Ishikawa (cell line): ENCODE data around the gene CHCHD3.

Source experiments
- CEBPB ChIP-seq: IDR thresholded peaks from 2 replicates; pipeline ENCODE4 v1.6.1; 2012
- CREB1 ChIP-seq: IDR thresholded peaks from 2 replicates; pipeline ENCODE4 v1.6.1; 2012; ENCODE audit warnings: low read depth
- EP300 ChIP-seq: IDR thresholded peaks from 2 replicates; pipeline ENCODE4 v1.6.1; 2012; ENCODE audit warnings: borderline replicate concordance
- FOXM1 ChIP-seq: IDR thresholded peaks from 2 replicates; pipeline ENCODE4 v1.6.1; 2012; ENCODE audit warnings: low read depth, borderline replicate concordance
- MAX ChIP-seq: IDR thresholded peaks from 2 replicates; pipeline ENCODE4 v1.6.1; 2012
- RAD21 ChIP-seq: IDR thresholded peaks from 2 replicates; pipeline ENCODE4 v1.6.1; 2012; ENCODE audit warnings: low read depth
- TEAD4 ChIP-seq: IDR thresholded peaks from 2 replicates; pipeline ENCODE4 v1.6.1; 2012
- TF ChIP-seq, protein P1 (sequence below): IDR thresholded peaks from 2 replicates; pipeline ENCODE4 v1.6.1; 2012; ENCODE audit warnings: low read depth, mild to moderate bottlenecking

- TF ChIP-seq, protein P1, sequence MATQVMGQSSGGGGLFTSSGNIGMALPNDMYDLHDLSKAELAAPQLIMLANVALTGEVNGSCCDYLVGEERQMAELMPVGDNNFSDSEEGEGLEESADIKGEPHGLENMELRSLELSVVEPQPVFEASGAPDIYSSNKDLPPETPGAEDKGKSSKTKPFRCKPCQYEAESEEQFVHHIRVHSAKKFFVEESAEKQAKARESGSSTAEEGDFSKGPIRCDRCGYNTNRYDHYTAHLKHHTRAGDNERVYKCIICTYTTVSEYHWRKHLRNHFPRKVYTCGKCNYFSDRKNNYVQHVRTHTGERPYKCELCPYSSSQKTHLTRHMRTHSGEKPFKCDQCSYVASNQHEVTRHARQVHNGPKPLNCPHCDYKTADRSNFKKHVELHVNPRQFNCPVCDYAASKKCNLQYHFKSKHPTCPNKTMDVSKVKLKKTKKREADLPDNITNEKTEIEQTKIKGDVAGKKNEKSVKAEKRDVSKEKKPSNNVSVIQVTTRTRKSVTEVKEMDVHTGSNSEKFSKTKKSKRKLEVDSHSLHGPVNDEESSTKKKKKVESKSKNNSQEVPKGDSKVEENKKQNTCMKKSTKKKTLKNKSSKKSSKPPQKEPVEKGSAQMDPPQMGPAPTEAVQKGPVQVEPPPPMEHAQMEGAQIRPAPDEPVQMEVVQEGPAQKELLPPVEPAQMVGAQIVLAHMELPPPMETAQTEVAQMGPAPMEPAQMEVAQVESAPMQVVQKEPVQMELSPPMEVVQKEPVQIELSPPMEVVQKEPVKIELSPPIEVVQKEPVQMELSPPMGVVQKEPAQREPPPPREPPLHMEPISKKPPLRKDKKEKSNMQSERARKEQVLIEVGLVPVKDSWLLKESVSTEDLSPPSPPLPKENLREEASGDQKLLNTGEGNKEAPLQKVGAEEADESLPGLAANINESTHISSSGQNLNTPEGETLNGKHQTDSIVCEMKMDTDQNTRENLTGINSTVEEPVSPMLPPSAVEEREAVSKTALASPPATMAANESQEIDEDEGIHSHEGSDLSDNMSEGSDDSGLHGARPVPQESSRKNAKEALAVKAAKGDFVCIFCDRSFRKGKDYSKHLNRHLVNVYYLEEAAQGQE: no peak
- TF ChIP-seq CREB1: no peak
- no peak for TF ChIP-seq EP300
- no peak for TF ChIP-seq RAD21
- TF ChIP-seq FOXM1: no peak
- TF ChIP-seq CEBPB: no peak
- TF ChIP-seq MAX: no peak
- TF ChIP-seq TEAD4: no peak
These were observed 125.3 kb downstream of the CHCHD3 start for GRCh38 chr7:132956556-132956955.
